Measurements from ENCODE around the gene GAB2. TPM values are rescaled to one million over a fixed set of nuclear protein-coding genes. Genes with fewer than 3 reads are reported as not detected.

GAB2 gene
- total and polyA plus RNA-seq, 8 donors, result 2.2 to 19.3 (median 8.6) TPM

GRCh38 chr11:78318321-78319114 is 99.1 kb downstream of the GAB2 start:
- H3K4me1 ChIP-seq, result peaks cover 7 to 41% (median 25%) of the 10 kb centered on the region in 4 donors
- intact Hi-C loops (cut with DNase I; ENCODE audit: low total_unique reads), result no loop called here
- DNase-seq, result peak in 1 of 2 donors; percentile 43
- TF ChIP-seq POLR2A (IDR thresholded peaks at IDR 0.05) (no peak), CTCF (IDR thresholded peaks at IDR 0.05) (no peak), EP300 (IDR thresholded peaks at IDR 0.05) (no peak), POLR2AphosphoS5 (IDR thresholded peaks at IDR 0.05) (no peak)
- no peak overlapping the region for H3K4me3 ChIP-seq
- H3K9me3 ChIP-seq, result no peaks in the 10 kb centered on the region
- H3K36me3 ChIP-seq, result no peaks in the 10 kb centered on the region
- H3K27me3 ChIP-seq, result no peaks in the 10 kb centered on the region
- WGBS, 5 donors, result 51 to 62% (median 60%) methylated on average over 9 of the region's 9 CpGs
- peak overlapping the region in 2 of 5 donors; percentile 3 to 38 for H3K27ac ChIP-seq

- Histone ChIP-seq H3K9me3 (no peaks in the 10 kb centered on the region), H3K27me3 (no peaks in the 10 kb centered on the region), H3K4me3 (no peak overlapping the region), H3K36me3 (no peaks in the 10 kb centered on the region), H3K27ac (no peak overlapping the region), H3K4me1 (peaks cover 27 to 68% (median 44%) of the 10 kb centered on the region in 4 donors)
- intact Hi-C loops (cut with DNase I; ENCODE audit: low total_unique reads), result no loop called here
- WGBS, 5 donors, result 94 to 100% (median 99%) methylated on average over 3 of the region's 3 CpGs
- DNase-seq, result no peak
- TF ChIP-seq EP300 (IDR thresholded peaks at IDR 0.05), result no peak
Measured at GRCh38 chr11:78315724-78316123, 101.9 kb downstream of the GAB2 start.

- WGBS, 5 donors, result 71 to 82% (median 72%) methylated on average over 5 of the region's 5 CpGs
- Histone ChIP-seq H3K27ac (peak overlapping the region in 2 of 5 donors; percentile 41 to 60), H3K27me3 (no peaks in the 10 kb centered on the region), H3K4me3 (no peak overlapping the region), H3K9me3 (no peaks in the 10 kb centered on the region), H3K4me1 (peaks cover 27 to 66% (median 43%) of the 10 kb centered on the region in 4 donors), H3K36me3 (no peaks in the 10 kb centered on the region)
- intact Hi-C loops (cut with DNase I; ENCODE audit: low total_unique reads), result no loop called here
- no peak for DNase-seq
- TF ChIP-seq POLR2AphosphoS5 (IDR thresholded peaks at IDR 0.05), result no peak
- no peak for TF ChIP-seq CTCF (IDR thresholded peaks at IDR 0.05)
- no peak for TF ChIP-seq EP300 (IDR thresholded peaks at IDR 0.05)
- TF ChIP-seq POLR2A (IDR thresholded peaks at IDR 0.05), result no peak
Measured at GRCh38 chr11:78314762-78315161, 102.9 kb downstream of the GAB2 start.

- Histone ChIP-seq H3K36me3 (no peaks in the 10 kb centered on the region), H3K4me3 (no peak overlapping the region), H3K27me3 (no peaks in the 10 kb centered on the region), H3K4me1 (peaks cover 27 to 57% (median 38%) of the 10 kb centered on the region in 4 donors), H3K9me3 (no peaks in the 10 kb centered on the region), H3K27ac (peak overlapping the region in 2 of 5 donors; percentile 19 to 41)
- no peak for TF ChIP-seq CTCF (IDR thresholded peaks at IDR 0.05)
- no peak for TF ChIP-seq POLR2AphosphoS5 (IDR thresholded peaks at IDR 0.05)
- intact Hi-C loops (cut with DNase I; ENCODE audit: low total_unique reads), result no loop called here
- 74 to 93% (median 87%) methylated on average over 2 of the region's 2 CpGs for WGBS, 5 donors
- no peak for DNase-seq
Measured at GRCh38 chr11:78313898-78314297, 103.7 kb downstream of the GAB2 start.

Data from stomach (tissue), 9 donors.